ENCODE measurements around the gene HOXC9.

The HOXC9 gene

DNA sequence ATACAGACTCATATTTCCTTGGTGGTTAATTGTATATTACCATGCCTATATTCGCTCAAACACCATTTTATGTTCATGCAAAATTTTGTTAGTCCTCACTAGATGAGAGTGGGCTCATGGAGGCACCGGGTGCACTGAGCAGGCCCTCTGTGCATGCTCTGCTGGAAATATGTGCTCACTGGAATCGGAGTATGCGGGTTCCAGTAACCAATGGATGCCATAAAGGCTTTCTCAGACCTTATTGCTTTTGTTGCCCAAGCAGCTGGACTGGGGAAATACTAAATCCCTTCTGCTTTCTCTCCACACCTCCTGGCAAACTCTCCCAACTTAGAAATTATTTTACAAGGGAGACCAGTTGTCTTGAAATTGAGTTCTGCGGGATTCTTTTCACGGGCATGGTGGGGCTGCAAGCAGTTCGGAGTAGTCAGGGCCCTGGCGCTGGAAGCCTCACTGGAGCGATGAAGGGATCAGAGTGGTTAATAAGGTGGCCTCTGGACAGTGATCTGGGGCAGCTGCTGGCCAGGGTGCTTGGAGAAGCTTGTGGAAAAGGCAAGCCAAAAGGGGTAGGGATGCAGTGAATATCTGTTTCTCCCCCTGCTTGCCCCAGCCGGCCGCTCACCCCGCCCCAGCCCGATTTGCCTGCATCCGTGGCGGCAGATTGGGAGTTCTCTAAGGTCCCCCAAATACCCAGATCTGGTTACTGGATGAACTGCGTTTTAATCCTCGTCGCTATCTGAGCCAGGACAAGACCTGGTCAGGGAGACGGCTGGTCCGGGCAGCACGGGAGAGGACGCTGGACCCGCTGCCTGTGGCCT, 20.8 kb downstream of the HOXC9 start:
- H3K27me3 ChIP-seq (ENCODE audit: insufficient read depth, poor library complexity, severe bottlenecking) = peaks cover 18% of the 10 kb centered on the region
- no peak overlapping the region for H3K27ac ChIP-seq (replicated peaks)
- TF ChIP-seq POLR2AphosphoS5 (IDR thresholded peaks at IDR 0.05; ENCODE audit: low read depth) (no peak), GABPA (IDR thresholded peaks at IDR 0.05; ENCODE audit: low read depth) (no peak), SPI1 (IDR thresholded peaks at IDR 0.05; ENCODE audit: borderline replicate concordance, low read depth) (no peak)
- TF ChIP-seq, protein P1, sequence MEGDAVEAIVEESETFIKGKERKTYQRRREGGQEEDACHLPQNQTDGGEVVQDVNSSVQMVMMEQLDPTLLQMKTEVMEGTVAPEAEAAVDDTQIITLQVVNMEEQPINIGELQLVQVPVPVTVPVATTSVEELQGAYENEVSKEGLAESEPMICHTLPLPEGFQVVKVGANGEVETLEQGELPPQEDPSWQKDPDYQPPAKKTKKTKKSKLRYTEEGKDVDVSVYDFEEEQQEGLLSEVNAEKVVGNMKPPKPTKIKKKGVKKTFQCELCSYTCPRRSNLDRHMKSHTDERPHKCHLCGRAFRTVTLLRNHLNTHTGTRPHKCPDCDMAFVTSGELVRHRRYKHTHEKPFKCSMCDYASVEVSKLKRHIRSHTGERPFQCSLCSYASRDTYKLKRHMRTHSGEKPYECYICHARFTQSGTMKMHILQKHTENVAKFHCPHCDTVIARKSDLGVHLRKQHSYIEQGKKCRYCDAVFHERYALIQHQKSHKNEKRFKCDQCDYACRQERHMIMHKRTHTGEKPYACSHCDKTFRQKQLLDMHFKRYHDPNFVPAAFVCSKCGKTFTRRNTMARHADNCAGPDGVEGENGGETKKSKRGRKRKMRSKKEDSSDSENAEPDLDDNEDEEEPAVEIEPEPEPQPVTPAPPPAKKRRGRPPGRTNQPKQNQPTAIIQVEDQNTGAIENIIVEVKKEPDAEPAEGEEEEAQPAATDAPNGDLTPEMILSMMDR (IDR thresholded peaks at IDR 0.05; ENCODE audit: insufficient read depth, low read length) = no peak
- TF ChIP-seq, protein P2, sequence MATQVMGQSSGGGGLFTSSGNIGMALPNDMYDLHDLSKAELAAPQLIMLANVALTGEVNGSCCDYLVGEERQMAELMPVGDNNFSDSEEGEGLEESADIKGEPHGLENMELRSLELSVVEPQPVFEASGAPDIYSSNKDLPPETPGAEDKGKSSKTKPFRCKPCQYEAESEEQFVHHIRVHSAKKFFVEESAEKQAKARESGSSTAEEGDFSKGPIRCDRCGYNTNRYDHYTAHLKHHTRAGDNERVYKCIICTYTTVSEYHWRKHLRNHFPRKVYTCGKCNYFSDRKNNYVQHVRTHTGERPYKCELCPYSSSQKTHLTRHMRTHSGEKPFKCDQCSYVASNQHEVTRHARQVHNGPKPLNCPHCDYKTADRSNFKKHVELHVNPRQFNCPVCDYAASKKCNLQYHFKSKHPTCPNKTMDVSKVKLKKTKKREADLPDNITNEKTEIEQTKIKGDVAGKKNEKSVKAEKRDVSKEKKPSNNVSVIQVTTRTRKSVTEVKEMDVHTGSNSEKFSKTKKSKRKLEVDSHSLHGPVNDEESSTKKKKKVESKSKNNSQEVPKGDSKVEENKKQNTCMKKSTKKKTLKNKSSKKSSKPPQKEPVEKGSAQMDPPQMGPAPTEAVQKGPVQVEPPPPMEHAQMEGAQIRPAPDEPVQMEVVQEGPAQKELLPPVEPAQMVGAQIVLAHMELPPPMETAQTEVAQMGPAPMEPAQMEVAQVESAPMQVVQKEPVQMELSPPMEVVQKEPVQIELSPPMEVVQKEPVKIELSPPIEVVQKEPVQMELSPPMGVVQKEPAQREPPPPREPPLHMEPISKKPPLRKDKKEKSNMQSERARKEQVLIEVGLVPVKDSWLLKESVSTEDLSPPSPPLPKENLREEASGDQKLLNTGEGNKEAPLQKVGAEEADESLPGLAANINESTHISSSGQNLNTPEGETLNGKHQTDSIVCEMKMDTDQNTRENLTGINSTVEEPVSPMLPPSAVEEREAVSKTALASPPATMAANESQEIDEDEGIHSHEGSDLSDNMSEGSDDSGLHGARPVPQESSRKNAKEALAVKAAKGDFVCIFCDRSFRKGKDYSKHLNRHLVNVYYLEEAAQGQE (IDR thresholded peaks at IDR 0.05; ENCODE audit: insufficient replicate concordance, low read depth) = no peak
- no peak overlapping the region for H3K4me3 ChIP-seq (replicated peaks; ENCODE audit: insufficient read depth, low read length)
- DNase-seq (ENCODE audit: low read depth in 1 of 2, low spot score in 1 of 2) = no peak

DNA sequence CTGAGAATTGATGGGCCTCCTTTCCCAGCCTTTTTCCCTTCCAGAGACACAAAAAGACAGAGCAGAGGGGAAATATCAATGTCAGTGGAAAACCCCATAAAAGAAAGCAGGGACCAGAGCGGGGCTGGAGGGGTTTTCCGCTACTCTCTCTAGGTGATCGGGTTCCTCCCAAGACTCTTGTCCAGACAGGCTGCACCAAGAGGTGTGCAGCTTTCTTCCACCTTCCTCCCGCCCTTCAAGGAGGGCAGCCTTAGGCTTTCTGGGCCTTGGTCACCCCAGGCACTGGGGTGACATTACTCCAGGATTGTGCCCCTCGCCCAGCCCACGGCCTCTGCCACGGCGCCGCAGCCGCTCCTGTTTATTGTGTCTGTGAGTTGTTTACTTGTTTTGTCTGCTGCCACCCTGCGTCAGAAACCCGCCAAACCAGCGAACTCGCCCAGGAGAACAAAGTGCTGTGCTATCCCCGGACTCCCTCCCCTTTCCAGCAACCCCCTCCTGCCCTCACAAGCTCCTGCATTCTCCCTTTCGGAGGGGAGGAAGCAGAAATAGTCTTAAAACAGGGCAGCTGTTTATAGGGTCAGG, 21.6 kb downstream of the HOXC9 start:
- Histone ChIP-seq H3K4me3 (replicated peaks; ENCODE audit: insufficient read depth, low read length) (no peak overlapping the region), H3K27me3 (ENCODE audit: insufficient read depth, poor library complexity, severe bottlenecking) (peaks cover 13% of the 10 kb centered on the region), H3K27ac (replicated peaks) (no peak overlapping the region)
- TF ChIP-seq, protein P1 (IDR thresholded peaks at IDR 0.05; ENCODE audit: insufficient read depth, low read length) = no peak
- TF ChIP-seq SPI1 (IDR thresholded peaks at IDR 0.05; ENCODE audit: borderline replicate concordance, low read depth) = no peak
- TF ChIP-seq GABPA (IDR thresholded peaks at IDR 0.05; ENCODE audit: low read depth) = no peak
- TF ChIP-seq POLR2AphosphoS5 (IDR thresholded peaks at IDR 0.05; ENCODE audit: low read depth) = no peak
- TF ChIP-seq, protein P2 (IDR thresholded peaks at IDR 0.05; ENCODE audit: insufficient replicate concordance, low read depth) = no peak
- no peak for DNase-seq (ENCODE audit: low read depth in 1 of 2, low spot score in 1 of 2)

DNA sequence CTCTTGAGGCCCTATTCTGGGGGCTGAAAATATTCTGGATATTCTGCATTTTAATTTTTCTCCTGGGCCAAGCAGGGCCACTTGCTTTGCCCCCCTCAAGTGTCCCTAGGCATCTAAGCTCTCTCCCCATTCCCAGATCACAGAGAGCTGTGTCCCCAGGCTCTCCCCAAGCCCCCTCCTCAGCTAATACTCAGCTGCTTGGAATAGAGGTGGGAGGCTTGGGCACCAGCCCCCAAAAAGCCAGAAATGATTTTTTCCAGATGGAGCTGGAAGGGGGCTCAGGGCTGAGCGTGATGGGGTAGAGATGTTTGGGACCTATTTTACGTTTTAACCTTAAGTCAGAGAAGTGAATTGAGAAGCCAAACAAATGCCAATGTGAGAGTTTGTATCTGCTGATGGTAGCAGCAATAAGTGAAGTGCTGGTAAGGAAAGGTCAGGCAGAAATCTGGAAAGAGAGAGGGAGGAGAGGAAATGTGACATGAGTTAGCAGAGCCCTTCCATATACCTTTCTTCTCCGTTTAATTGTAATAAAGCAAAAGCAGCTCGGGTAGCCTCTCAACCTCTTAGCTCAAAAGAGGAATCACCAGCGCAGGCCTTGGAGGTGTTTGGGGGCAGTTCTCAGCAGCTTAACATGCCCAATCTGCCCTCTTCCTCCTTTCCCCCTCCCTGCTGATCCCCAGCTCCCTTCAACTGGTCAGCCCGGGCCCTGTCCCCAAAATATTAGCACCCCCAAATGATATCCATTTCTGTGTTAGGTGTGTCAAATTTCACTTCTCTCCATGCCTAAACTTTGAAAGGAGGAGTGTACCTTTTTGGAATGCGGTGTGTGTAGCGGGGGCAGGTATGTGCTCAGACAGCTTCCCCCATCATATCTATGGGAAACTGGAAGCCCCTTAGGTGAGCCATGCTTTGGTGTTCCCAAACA, 23.3 kb downstream of the HOXC9 start:
- peaks cover 10% of the 10 kb centered on the region for H3K27me3 ChIP-seq (ENCODE audit: insufficient read depth, poor library complexity, severe bottlenecking)
- no peak for TF ChIP-seq POLR2AphosphoS5 (IDR thresholded peaks at IDR 0.05; ENCODE audit: low read depth)
- TF ChIP-seq, protein P2 (IDR thresholded peaks at IDR 0.05; ENCODE audit: insufficient replicate concordance, low read depth) = no peak
- no peak for TF ChIP-seq GABPA (IDR thresholded peaks at IDR 0.05; ENCODE audit: low read depth)
- TF ChIP-seq SPI1 (IDR thresholded peaks at IDR 0.05; ENCODE audit: borderline replicate concordance, low read depth) = no peak
- TF ChIP-seq, protein P1 (IDR thresholded peaks at IDR 0.05; ENCODE audit: insufficient read depth, low read length) = no peak
- no peak overlapping the region for H3K27ac ChIP-seq (replicated peaks)
- H3K4me3 ChIP-seq (replicated peaks; ENCODE audit: insufficient read depth, low read length) = no peak overlapping the region
- no peak for DNase-seq (ENCODE audit: low read depth in 1 of 2, low spot score in 1 of 2)
